Frontal cortex (tissue), 4 donors: ENCODE data around the gene SLC35F4. TPM values are rescaled to one million over a fixed set of nuclear protein-coding genes. Genes with fewer than 3 reads are reported as not detected.

Experiments used
- DNase-seq, 2 donors: peaks; one replicate each; pipeline ENCODE4 v3.0.0; 2012; ENCODE audit warnings: low spot score in 2 of 2
- FAIRE-seq: peaks from 2 replicates; lab custom pipeline; 2012; peaks lifted over from hg19 to GRCh38; lab: Jason Lieb, UNC
- total RNA-seq: library from RNA; depleted of rRNA; stranded (reverse); fragments of >200 nt; gene quantifications from one replicate; pipeline ENCODE4 v1.2.3, GENCODE V29; 2014
- donor health status: control.
- donor health status: control.
- donor health status: control.

Gene SLC35F4
- total RNA-seq, 1 donor from 2014 or later: 4.5 TPM

DNA sequence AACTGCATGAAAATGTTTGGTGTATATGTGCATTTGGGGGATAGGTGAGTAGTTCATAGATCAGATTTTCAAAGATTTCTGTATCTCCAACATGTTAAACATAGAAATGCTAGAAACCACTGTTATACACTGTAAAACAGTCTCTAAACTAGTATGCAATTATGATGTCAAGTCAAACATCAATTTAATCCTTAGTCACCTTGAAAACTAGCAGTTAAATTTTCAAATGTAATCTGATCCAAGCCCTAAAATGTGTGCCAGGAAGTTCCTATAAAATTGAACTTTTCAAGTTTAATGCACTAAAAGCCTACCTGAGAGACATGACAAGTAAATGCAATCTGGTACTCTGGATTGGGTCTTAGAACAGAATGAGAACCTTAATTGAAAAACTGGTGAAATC is 14.5 kb downstream of the SLC35F4 start:
- no peak for FAIRE-seq
- DNase-seq: no peak

DNA sequence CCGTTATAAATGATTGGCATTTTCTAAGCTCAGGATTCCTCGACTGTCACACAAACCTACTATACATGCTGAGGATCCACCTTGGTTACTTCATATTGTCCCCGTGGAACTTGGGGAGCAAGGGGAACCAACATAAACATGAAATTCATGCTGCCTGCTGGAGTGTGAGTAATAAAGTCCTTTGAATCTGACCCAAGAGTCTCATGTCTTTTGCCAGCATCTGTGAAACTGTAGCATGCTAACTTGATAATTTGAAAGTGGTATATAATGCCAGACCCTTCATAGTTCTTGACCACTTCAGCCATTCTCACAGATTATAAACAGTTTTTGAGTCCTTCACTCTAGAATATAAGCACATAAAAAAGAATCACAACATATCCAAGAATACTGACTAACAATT is 17.1 kb downstream of the SLC35F4 start:
- no peak for FAIRE-seq
- DNase-seq: no peak

DNA sequence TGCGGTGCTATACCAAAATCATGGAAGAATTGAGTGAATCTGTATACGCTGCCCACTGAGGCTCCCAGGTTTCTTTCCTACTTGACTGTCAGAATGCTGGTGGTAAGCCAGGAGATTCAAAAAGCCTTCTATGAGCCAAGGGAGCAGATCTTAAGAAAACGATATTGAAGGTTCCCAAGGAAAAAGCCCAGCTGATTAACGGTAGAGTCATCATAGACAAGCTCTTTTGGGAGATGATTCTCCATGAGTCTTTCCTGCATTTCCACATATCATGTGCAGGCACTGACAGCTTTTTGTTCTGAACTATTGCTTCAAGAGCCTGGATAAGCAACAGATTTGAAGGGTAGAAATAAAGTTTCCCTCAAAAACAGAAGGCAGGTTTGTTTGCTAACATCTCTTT is 17.5 kb downstream of the SLC35F4 start:
- no peak for DNase-seq
- no peak for FAIRE-seq

DNA sequence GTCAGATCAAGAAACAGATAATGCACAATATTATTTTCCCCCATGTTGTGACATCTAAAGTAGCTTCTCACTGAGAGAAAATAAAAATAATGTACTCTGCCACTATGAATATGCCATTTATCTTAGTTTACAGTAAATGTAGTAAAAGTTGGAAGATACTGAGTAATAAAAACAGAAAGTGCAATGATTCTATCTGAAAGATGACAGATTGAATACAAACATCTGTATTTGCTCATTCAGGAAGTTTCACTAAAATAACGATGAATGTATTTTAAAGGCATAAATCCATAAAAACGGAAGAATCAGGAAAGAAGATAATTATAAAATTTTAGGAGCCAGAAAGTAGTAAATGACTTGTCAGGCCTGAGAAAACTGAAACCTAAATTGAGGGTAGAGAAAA is 18.2 kb downstream of the SLC35F4 start:
- no peak for FAIRE-seq

DNA sequence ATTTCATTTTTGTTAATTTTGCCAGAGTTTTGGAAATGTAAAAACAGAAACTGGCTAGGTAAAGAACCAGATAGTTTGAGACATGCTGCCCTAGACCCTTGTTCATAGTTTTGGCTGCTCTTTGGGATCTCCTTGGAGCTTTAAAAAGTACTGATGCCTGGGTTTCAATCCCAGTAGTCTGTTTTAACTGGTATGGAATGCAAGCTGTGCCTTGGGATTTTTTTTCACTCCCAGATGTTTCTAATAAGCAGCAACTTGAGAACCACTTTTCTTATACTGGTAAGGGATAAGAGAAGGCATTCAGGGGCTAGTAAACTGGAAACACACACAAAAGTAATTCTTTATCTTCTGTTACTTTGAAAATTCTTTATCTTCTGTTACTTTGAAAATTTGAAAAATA is 18.8 kb downstream of the SLC35F4 start:
- DNase-seq: no peak
- no peak for FAIRE-seq

More for the DNA sequence above, 18.2 kb downstream of the SLC35F4 start:
- no peak for DNase-seq

DNA sequence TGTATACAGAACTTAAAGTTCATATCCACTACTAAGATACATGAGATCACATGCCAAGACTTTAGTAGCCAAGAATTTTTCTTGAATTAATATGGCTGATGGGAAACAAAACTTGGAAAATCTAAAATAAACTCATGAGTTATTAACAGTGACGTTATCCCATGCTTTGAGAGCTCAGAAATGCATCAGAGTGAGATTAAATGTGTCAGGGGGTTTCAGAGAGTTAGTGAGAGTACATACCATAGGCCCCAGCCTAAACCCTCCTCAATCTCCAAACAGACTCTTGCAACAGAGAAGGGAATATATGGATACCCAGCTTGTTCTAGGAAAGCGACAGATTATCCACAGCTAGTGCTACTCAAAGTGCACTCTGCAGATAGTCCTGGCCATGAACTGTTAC is 19.3 kb downstream of the SLC35F4 start:
- DNase-seq (no peak), FAIRE-seq (no peak)

DNA sequence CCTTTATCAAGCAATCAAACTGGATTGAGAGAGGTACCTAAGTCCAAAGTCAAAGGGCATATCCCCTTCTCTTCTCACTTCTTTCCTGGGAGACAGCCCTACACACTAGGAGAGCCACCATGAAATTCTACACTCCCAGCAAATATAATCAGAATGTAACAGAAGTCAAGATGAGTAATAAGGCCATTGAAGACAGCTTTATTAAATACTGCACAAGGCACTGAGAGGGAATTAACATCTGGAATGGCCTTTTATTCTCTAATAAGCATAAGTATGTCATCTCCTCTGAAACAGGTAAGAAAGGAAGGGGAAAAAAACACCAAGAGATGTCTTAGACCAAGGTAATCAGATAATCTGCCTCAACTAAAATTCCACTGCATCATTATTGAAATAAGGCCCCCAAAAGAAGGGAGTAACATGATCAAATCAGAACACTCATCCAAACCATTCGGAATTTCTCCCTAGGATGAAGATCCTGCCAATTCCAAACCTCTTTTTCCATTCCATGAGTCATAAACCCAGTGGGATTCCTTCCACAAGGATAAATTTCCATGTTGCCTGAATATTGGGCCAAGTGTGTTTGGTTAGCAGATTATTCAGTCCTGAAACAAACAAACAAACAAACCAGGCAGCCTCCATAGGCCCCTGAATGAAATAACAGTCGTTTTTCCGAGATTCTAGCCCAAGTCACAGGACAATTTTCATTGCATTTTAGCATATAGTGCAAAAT is 19.9 kb downstream of the SLC35F4 start:
- FAIRE-seq (no peak), DNase-seq (no peak)

DNA sequence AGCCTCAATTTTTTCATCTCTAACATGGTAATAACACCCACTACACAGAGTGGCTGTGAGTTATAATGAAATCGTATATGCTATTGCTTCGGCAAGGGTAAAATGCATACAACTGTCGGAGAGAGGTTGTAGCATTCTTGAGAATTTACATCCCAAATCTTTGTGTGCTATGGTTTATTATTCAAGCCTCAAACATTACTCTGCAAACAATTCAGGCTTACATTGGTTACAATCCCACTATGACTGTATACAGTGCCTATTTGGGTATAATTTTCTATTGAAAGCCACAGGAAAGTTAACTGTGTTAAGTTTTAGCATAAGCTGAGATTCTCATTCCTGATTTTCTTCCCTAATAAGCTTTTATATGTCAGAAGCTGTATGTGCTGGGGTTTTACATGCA is 20.6 kb downstream of the SLC35F4 start:
- DNase-seq (no peak), FAIRE-seq (no peak)

DNA sequence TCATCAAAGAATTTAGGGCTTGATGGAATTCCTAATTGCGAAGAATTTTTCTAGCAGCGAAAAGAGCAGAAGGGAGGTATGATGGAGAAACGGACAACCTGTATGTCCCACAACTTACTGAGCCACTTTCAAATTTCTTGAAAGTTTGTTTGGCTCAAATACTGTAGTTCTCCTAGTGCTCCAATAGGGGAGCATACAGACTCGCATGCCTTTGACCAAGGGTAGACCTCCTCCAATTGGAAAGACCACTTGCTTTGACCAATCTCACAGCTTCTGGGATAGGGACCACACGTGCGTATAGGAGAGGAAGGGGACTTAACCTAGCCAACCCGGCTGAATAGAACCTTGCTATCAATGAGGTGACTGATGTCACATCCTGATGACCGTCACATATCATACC is 28.6 kb downstream of the SLC35F4 start:
- no peak for FAIRE-seq
- no peak for DNase-seq

DNA sequence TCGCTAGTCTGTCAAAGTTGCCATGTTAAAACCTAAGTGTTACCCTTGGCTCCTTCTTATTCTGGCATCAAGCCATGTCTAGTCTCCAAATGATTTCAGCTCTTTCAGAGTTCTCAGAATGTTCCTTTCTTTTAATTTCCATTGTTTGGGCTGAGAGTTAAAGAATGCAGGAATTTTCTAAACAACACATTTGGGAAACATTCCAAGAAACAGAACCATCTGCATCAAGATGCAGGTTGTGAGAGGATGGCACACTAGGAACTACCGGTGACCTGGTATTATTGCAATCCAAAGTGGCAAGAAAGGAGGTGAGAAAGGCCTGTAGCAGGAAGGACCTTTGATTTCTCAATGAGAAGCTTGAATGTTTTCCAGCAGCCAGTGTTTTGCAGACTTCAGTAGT is 30.1 kb downstream of the SLC35F4 start:
- FAIRE-seq (no peak), DNase-seq (no peak)

DNA sequence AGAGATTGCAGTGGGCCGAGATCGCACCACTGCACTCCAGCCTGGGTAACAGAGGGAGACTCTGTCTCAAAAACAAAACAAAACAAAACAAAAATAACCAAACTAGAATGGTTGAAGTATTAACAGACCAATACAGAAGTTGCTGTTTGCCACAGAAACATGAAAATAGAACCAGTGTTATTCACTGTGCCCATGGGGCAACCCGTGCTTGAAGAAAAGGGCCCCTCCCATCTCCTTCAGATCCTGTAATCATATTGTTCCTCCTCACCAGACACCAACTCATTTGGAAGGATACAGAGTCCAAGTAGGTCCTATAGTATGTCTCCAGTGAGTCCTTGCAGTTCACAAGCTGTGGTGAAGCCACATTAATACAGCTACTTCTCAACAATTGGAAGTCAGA is 30.9 kb downstream of the SLC35F4 start:
- FAIRE-seq (no peak), DNase-seq (no peak)

DNA sequence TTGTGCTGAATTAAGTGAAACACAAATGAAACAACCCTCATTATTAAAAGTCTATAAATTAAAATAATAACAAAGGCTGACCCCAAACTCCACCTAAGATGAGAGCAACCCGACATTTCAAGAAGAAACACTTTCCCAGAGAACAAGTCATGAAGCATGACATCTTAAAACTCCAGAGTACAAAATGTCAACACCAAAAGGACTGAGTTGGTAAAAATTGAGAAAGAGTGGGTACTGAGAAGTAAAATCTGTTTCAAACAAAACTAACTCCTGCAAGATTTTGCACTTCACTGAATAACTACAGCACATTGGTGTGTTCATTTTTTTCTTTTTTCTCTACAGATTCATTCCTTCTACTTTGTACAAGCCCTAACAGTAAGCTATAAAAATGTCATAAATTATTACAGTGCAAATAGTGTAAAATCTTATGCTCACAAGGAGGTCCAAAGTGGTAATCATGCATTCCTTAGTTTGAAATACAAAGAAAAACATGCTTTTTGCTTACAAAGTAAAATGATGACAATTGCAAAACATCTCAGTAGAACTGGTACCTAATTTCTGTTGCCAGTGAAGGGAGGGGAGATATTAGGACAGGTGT is 31.8 kb downstream of the SLC35F4 start:
- FAIRE-seq: no peak

DNA sequence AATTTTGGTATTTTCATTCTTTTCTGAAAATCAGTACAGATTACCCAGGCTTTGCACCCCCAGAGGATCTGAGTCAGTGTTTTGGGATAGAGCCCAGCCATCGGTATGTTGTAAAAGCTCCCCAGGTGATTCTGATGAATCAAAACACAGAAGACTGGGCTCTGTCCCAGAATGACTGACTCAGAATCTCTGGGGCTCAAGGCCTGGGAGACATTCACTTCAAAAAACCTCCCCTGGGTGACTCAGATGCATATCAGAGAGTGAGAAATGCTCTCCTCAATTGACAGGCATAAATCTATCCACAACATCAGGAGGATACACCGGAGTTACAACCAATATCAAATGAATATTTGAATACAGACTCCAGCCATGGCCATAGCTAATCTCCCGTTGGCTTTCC is 32.6 kb downstream of the SLC35F4 start:
- FAIRE-seq (no peak), DNase-seq (no peak)

More for the DNA sequence above, 31.8 kb downstream of the SLC35F4 start:
- no peak for DNase-seq

DNA sequence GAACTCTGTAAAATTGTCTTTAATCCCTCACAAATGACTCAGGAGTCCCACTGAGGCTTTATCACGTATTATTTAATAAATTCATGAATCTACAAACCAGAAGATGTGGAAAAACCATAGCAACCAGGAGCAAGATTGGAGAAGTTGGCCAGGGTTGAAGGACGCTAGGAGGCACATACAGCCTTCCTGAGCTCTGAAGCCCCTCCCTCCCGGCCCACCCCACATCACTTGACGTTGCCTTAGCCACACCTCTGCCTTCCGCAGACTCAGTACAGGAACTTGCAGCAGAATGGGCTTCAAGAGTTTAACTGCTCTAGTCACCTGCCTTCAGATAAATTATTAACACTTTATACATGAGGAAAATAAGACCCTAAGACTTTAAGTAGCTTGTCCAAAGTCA is 33.9 kb downstream of the SLC35F4 start:
- no peak for FAIRE-seq
- no peak for DNase-seq

DNA sequence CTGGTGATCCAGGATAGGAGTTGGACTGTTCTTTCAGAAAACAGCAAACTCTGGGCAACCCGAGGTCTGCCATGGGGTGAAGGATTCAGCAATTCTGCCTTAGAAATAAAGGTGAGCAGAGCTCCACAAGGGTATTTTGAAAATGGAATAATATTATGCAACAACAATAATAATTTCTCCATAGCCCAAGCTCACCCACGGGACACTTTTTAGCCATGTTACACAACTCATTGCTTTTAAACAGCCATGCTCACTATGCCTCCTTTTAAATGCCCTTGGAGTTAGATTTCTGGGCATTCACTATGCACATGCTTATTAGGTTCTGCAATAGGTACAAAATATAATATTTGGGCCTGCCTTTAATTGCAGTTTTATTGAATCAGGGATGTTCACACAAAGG is 37.2 kb downstream of the SLC35F4 start:
- FAIRE-seq: no peak
- no peak for DNase-seq

DNA sequence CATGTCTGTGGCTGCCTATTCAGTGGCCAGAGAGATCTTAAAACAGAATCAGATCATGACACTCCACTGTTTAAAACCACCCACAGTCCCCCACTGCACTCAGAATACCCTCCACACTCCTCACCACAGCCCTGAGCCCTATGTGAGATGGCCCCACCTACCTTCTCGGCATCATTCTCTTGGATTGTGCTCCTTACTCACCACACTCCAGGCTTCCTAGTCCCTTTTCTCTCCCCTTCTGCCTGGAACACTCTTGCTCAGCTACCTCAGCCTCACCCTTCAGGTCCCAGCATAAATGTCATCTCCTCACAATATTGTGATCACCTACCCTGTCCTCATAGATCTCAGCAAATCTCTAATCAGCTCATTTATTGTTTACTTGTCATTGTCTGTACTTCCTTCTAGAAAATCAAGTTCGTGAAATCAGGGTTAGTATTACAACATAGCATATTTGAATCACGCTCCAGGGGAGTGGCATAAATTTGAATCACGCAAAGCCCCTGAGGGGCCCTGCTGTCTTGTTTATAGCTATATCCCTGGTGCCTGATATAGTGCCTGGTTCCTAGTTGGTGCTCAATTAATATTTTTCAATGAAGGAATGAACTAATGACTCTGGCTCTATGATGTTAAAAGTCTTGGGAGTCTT is 42.8 kb downstream of the SLC35F4 start:
- DNase-seq: no peak
- no peak for FAIRE-seq

DNA sequence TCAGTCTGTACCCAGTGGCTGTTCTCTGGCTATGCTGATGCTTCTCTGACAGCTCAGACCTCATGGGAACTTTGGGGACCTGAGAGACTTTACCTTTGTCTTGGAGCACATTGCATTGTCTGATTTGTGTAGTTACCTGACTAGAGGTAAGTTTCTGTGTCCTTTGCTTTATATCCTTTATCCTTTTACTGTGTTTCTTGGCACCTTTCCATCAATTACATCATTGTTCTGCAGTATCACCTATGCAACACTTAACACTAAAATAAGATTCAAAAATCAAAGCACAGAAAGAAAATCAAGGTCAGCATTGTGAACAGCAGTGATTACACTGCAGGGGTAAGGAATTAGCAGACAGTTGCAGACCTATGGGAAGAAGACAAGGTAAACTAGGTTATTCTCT is 43.8 kb downstream of the SLC35F4 start:
- FAIRE-seq (no peak), DNase-seq (no peak)

DNA sequence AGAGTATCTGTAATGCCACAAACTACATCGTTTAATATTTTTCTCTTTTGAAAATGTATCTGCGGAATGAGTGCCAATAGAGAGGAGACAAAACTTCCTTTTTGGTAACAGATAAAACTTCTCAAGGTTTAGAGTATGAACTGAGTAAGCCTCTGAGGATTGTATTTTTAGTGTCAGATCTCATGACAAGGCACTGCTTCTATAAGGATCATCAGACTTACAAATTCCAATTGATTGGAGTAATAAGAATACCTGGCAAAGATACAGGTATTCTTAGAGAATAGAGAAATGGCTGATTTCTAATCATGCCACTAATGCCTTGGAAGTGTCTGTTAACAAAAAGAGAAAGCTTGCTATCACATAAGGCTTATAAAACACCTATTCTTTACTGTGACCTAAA is 45.3 kb downstream of the SLC35F4 start:
- DNase-seq (no peak), FAIRE-seq (no peak)

DNA sequence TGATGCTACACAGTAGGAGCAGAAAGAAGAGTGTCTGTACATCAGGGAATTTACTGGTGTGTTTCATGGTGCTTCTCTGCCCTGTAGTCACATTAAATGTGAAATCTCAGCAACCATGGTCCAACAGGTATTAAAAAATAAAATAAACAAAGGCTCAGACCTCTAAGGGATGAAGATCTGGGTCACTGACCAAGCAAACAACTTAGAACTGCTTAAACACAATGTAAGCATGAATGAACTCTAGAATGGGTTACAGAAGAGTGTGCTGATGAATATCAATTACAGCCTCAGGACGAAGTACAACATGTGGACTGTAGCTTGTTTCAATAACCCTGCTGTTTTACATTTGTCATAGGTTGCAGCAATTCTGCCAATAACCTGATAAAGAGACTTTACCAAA is 47.4 kb downstream of the SLC35F4 start:
- DNase-seq: no peak
- no peak for FAIRE-seq

DNA sequence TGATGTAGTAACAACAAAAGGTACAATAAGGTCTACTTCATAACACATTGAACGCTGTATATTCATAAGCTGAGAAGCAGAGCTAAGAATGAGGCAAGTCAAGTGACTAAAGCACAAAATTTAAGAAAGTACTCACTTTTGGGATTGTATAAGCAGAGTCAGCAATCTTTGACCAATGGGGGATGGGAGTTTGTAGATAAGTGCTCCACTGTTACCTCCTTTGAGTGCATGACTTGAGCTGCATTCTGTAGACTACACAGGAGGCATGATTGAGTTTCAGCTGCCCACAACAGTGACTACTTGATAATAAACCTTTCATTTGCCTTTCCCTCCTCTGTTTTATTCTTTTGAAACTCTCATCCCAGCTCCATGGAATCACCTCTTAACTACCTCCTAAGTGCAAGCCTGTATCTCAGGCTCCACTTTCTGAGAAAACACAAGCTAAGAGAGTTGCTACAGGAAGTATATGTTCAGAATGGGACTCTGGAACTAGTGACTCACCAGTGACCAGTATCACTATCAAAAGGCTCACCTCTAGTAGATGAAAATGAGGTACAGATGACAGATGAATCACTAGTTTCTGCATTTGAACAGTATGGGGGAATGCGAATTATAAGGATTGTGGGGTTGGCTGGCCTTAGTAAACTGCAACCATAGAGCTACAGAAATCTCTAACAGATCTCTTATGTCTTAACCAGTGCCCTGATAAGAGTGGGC is 49.2 kb downstream of the SLC35F4 start:
- FAIRE-seq (no peak), DNase-seq (no peak)

DNA sequence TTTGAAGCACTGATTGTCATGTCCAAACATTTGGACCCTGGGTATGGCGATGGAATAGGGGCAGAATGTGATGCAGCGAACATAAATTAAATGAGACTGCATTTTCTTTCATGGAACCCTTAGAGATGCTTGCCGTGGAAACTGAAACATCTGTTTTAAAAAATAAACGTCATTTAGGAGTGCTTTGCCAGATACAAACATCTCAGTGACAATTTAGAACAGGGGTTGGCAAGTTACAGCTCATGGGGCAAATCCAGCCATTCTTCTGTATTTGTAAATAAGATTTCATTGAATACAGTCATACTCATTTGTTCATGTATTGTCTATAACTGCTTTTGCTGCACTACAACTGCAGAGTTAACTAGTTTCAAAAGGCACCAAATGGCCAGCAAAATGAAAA is 51.2 kb downstream of the SLC35F4 start:
- DNase-seq (no peak), FAIRE-seq (no peak)
